SK-N-SH (cell line): ENCODE measurements around the gene EVA1A. TPM values are rescaled to one million over a fixed set of nuclear protein-coding genes. Genes with fewer than 3 reads are reported as not detected.

Experiments
- CTCF ChIA-PET: fragments of 300-600, 350-600 bp; formaldehyde crosslinking; extraction: SDS; loops from one replicate; lab custom pipeline; 2021; lab: Yijun Ruan, JAX
- POLR2A ChIA-PET: fragments of 350-600 bp; sonication (Branson Sonifier 250); formaldehyde crosslinking; extraction: SDS; loops from one replicate; lab custom pipeline; 2020; ENCODE audit warnings: antibody characterized with exemption, inconsistent platforms; lab: Yijun Ruan, JAX
- DNase-seq: peaks from one replicate; pipeline ENCODE4 v3.0.0; 2012
- H2AFZ ChIP-seq: fragments of 200-600 bp; sonication (generic); 2 replicates; pipeline ENCODE4 v1.8.1; 2016; ENCODE audit warnings: antibody characterized with exemption, mild to moderate bottlenecking, low read depth
- H3F3A ChIP-seq: fragments of 200-600 bp; sonication (generic); replicated peaks from 2 replicates; pipeline ENCODE3; 2016; ENCODE audit warnings: antibody characterized with exemption, mild to moderate bottlenecking; ENCODE audit not compliant: insufficient read depth
- H3K27ac ChIP-seq, 2 experiments: fragments of 200-500 bp in 1 of 2; fragments of 200-600 bp in 1 of 2; sonication (Bioruptor generic) in 1 of 2; sonication (generic), shearing (Covaris generic) in 1 of 2; 2 replicates each; pipeline versions ENCODE4 v1.5.1 to v1.6.1; 2014 to 2016; ENCODE audit warnings: low read depth in 2 of 2, inconsistent platforms in 1 of 2, low read length in 1 of 2, mild to moderate bottlenecking in 1 of 2, mixed read lengths in 1 of 2
- H3K27me3 ChIP-seq: fragments of 200-600 bp; sonication (generic), shearing (Covaris generic); 2 replicates; pipeline ENCODE4 v1.6.1; 2016; ENCODE audit warnings: mixed run types; ENCODE audit not compliant: insufficient read depth
- H3K36me3 ChIP-seq, 2 experiments: fragments of 200-500 bp in 1 of 2; fragments of 200-600 bp in 1 of 2; sonication (Bioruptor generic) in 1 of 2; sonication (generic) in 1 of 2; replicated peaks in 1 of 2; 2 replicates each; pipeline versions ENCODE3 to v1.5.1; 2014 to 2016; ENCODE audit warnings: low read length in 1 of 2, mild to moderate bottlenecking in 1 of 2; ENCODE audit not compliant: insufficient read depth in 2 of 2, control insufficient read depth in 1 of 2
- H3K4me1 ChIP-seq, 2 experiments: fragments of 200-500 bp in 1 of 2; fragments of 200-600 bp in 1 of 2; sonication (Bioruptor generic) in 1 of 2; sonication (generic), shearing (Covaris generic) in 1 of 2; 2 replicates each; pipeline versions ENCODE4 v1.5.1 to v1.6.1; 2014 to 2016; ENCODE audit warnings: low read depth in 1 of 2, low read length in 1 of 2, mixed run types in 1 of 2; ENCODE audit not compliant: insufficient read depth in 2 of 2, control insufficient read depth in 1 of 2
- H3K4me2 ChIP-seq: fragments of 200-600 bp; sonication (generic), shearing (Covaris generic); 2 replicates; pipeline ENCODE4 v1.6.1; 2017; ENCODE audit warnings: mixed run types
- H3K4me3 ChIP-seq, 2 experiments: fragments of 200-500 bp in 1 of 2; fragments of 200-600 bp in 1 of 2; sonication (Bioruptor generic) in 1 of 2; sonication (generic), shearing (Covaris generic) in 1 of 2; 2 replicates each; pipeline versions ENCODE4 v1.5.1 to v1.8.1; 2014 to 2016; ENCODE audit warnings: low read depth in 2 of 2, inconsistent platforms in 1 of 2, low read length in 1 of 2, mild to moderate bottlenecking in 1 of 2, mixed read lengths in 1 of 2, moderate library complexity in 1 of 2
- H3K79me2 ChIP-seq: fragments of 200-600 bp; sonication (generic); 2 replicates; pipeline ENCODE4 v1.8.1; 2017; ENCODE audit warnings: mild to moderate bottlenecking; ENCODE audit not compliant: insufficient read depth
- H3K9ac ChIP-seq: fragments of 200-600 bp; sonication (generic); 2 replicates; pipeline ENCODE4 v1.6.1; 2017; ENCODE audit warnings: mixed run types
- H3K9me2 ChIP-seq: fragments of 200-600 bp; sonication (generic); 2 replicates; pipeline ENCODE4 v1.6.1; 2017; ENCODE audit warnings: mixed run types
- H3K9me3 ChIP-seq: fragments of 200-600 bp; sonication (generic); 2 replicates; pipeline ENCODE4 v1.6.1; 2017; ENCODE audit warnings: mixed run types, mild to moderate bottlenecking, moderate library complexity
- H4K20me1 ChIP-seq: fragments of 200-600 bp; sonication (generic); 2 replicates; pipeline ENCODE4 v1.6.1; 2017; ENCODE audit warnings: mild to moderate bottlenecking, mixed run types; ENCODE audit not compliant: insufficient read depth
- CHD2 ChIP-seq: fragments of 150-350 bp; IDR thresholded peaks from 2 replicates; pipeline ENCODE4 v1.6.1; 2018; ENCODE audit warnings: low read length; ENCODE audit not compliant: partially characterized antibody
- EZH2phosphoT487 ChIP-seq: fragments of 200-600 bp; sonication (generic); IDR thresholded peaks from 2 replicates; pipeline ENCODE4 v1.6.1; 2017; ENCODE audit warnings: low read depth, mixed run types, mild to moderate bottlenecking, antibody characterized with exemption, moderate library complexity, borderline replicate concordance
- FOSL2 ChIP-seq: IDR thresholded peaks from 2 replicates; pipeline ENCODE4 v1.4.0; 2012; ENCODE audit warnings: low read depth, mild to moderate bottlenecking, moderate library complexity, borderline replicate concordance
- FOXJ3 ChIP-seq: sonication (generic); formaldehyde crosslinking; IDR thresholded peaks from 2 replicates; pipeline ENCODE4 v1.5.1; 2020; ENCODE audit warnings: mild to moderate bottlenecking, missing genetic modification reagents
- FOXM1 ChIP-seq: IDR thresholded peaks from 2 replicates; pipeline ENCODE4 v1.4.0; 2012; ENCODE audit warnings: low read depth, mild to moderate bottlenecking
- GABPA ChIP-seq: IDR thresholded peaks from 2 replicates; pipeline ENCODE4 v1.4.0; 2012; ENCODE audit warnings: low read depth, mild to moderate bottlenecking
- JUND ChIP-seq: IDR thresholded peaks from 2 replicates; pipeline ENCODE4 v1.4.0; 2012
- MAX ChIP-seq: IDR thresholded peaks from 2 replicates; pipeline ENCODE4 v1.4.0; 2012; ENCODE audit warnings: low read depth
- MXI1 ChIP-seq: IDR thresholded peaks from 2 replicates; pipeline ENCODE4 v1.6.1; 2012; ENCODE audit warnings: mild to moderate bottlenecking, low read depth, low read length, improper control_type of control experiment
- NRF1 ChIP-seq: IDR thresholded peaks from 2 replicates; pipeline ENCODE4 v1.6.1; 2012; ENCODE audit warnings: low read depth, mild to moderate bottlenecking, low read length
- PBX3 ChIP-seq: IDR thresholded peaks from 2 replicates; pipeline ENCODE4; 2012
- RAD21 ChIP-seq: IDR thresholded peaks from 2 replicates; pipeline ENCODE4 v1.6.1; 2012; ENCODE audit warnings: mild to moderate bottlenecking, low read length
- REST ChIP-seq: IDR thresholded peaks from 2 replicates; pipeline ENCODE4 v1.6.1; 2012; ENCODE audit warnings: mild to moderate bottlenecking, low read depth, low read length, moderate library complexity
- SIN3A ChIP-seq: IDR thresholded peaks from 2 replicates; pipeline ENCODE4 v1.6.1; 2012; ENCODE audit warnings: low read depth, mild to moderate bottlenecking, low read length, moderate library complexity, borderline replicate concordance
- SMC3 ChIP-seq: IDR thresholded peaks from 2 replicates; pipeline ENCODE4 v1.6.1; 2012; ENCODE audit warnings: low read depth, low read length, improper control_type of control experiment
- TAF1 ChIP-seq: IDR thresholded peaks from 2 replicates; pipeline ENCODE4 v1.6.1; 2012; ENCODE audit warnings: low read depth, mild to moderate bottlenecking, low read length, moderate library complexity, borderline replicate concordance
- TCF12 ChIP-seq: IDR thresholded peaks from 2 replicates; pipeline ENCODE4 v1.4.0; 2012
- ZBTB33 ChIP-seq: IDR thresholded peaks from 2 replicates; pipeline ENCODE4 v1.4.0; 2012; ENCODE audit warnings: low read depth, borderline replicate concordance
- WGBS: methylation state at CpG from one replicate; pipeline ENCODE4 v1.1.6; 2017; ENCODE audit warnings: low lambda C conversion rate; 5-methylcytosine and 5-hydroxymethylcytosine counted together
- polyA plus RNA-seq, 3 experiments: library from polyadenylated mRNA; depleted of rRNA; stranded (reverse); fragments of >200 nt; gene quantifications; 2 replicates each; pipeline ENCODE4 v1.2.3, GENCODE V29; 2012

Gene EVA1A
- polyA plus RNA-seq, 1 of the 3 experiments (the other 2 are of a cell fraction): 93.0 TPM

GRCh38 chr2:75607988-75608683 is 47.4 kb upstream of the EVA1A start:
- TF ChIP-seq MXI1: no peak
- TF ChIP-seq CHD2: no peak
- no peak for TF ChIP-seq JUND
- TF ChIP-seq FOXJ3: no peak
- TF ChIP-seq SIN3A: no peak
- no peak for TF ChIP-seq FOSL2
- TF ChIP-seq TCF12: no peak
- no peak for TF ChIP-seq MAX
- TF ChIP-seq GABPA: no peak
- TF ChIP-seq NRF1: no peak
- TF ChIP-seq FOXM1: no peak
- no peak for DNase-seq
- H3K27ac ChIP-seq: peak overlapping the region in 1 of 2 experiments; percentile 92; a peak in 2 of 4 replicates
- no peaks in the 10 kb centered on the region for H4K20me1 ChIP-seq
- H3K9ac ChIP-seq: no peak overlapping the region
- H3K4me1 ChIP-seq: peaks cover 8 to 50% of the 10 kb centered on the region in 2 experiments
- POLR2A ChIA-PET: interaction anchor here (0.5 kb wide), 1 partner anchor 56 kb away, joined by 3 read pairs; no protein-coding TSS in a partner anchor
- no peaks in the 10 kb centered on the region for H3K27me3 ChIP-seq
- no peak overlapping the region for H3K4me3 ChIP-seq
- peaks cover 35% of the 10 kb centered on the region for H3F3A ChIP-seq
- WGBS: 82% methylated on average over 7 of the region's 7 CpGs
- no peaks in the 10 kb centered on the region for H3K9me2 ChIP-seq
- H2AFZ ChIP-seq: peak overlapping the region; percentile 57; the same call in 1 of the 2 replicates
- no peaks in the 10 kb centered on the region for H3K36me3 ChIP-seq
- CTCF ChIA-PET: interaction anchor here (0.5 to 3.6 kb wide), 55 partner anchors 8 to 1901 kb away, joined by 3 to 238 read pairs (median 5); partner anchors contain the start of gene EVA1A
- H3K9me3 ChIP-seq: no peaks in the 10 kb centered on the region
- peaks cover 4% of the 10 kb centered on the region; the same call in 1 of the 2 replicates for H3K79me2 ChIP-seq
- peak overlapping the region; percentile 59; the same call in 1 of the 2 replicates for H3K4me2 ChIP-seq

- Histone ChIP-seq H3K27me3 (no peaks in the 10 kb centered on the region), H3K27ac (peak overlapping the region in 1 of 2 experiments; percentile 92; a peak in 2 of 4 replicates), H3F3A (peaks cover 42% of the 10 kb centered on the region), H3K9ac (no peak overlapping the region), H4K20me1 (no peaks in the 10 kb centered on the region), H2AFZ (peak overlapping the region; percentile 2; the same call in 1 of the 2 replicates), H3K79me2 (peaks cover 4% of the 10 kb centered on the region; the same call in 1 of the 2 replicates), H3K4me3 (no peak overlapping the region), H3K9me3 (no peaks in the 10 kb centered on the region), H3K36me3 (no peaks in the 10 kb centered on the region), H3K4me1 (peaks cover 11 to 52% of the 10 kb centered on the region in 2 experiments), H3K9me2 (no peaks in the 10 kb centered on the region), H3K4me2 (0 out of 2 replicates have a peak overlapping the region, but pooled peaks have one; percentile 66)
- POLR2A ChIA-PET: no interaction called here
- no peak for DNase-seq
- CTCF ChIA-PET: interaction anchor here (1.3 to 6.7 kb wide), 4 partner anchors 43 to 543 kb away, joined by 5 to 238 read pairs (median 46); no protein-coding TSS in a partner anchor
- WGBS: 93% methylated on average over 3 of the region's 3 CpGs
- TF ChIP-seq MXI1 (no peak), CHD2 (no peak), SIN3A (no peak), SMC3 (no peak), TAF1 (no peak), REST (no peak), ZBTB33 (no peak), RAD21 (no peak), PBX3 (no peak), EZH2phosphoT487 (no peak)
Observed at GRCh38 chr2:75607400-75607798, 46.7 kb upstream of the EVA1A start.
